PC-9 (cell line): ENCODE data around the gene GET3.

Experiments used
- EZH2 ChIP-seq: fragments of 200-600 bp; sonication (generic); IDR thresholded peaks from 2 replicates; pipeline ENCODE4 v1.8.0; 2017; ENCODE audit warnings: antibody characterized with exemption, low read depth
- TF ChIP-seq, protein P1 (sequence below): fragments of 200-600 bp; sonication (generic); conservative IDR thresholded peaks from 2 replicates; pipeline ENCODE4 v1.6.1; 2017; ENCODE audit warnings: mixed run types, antibody characterized with exemption, mild to moderate bottlenecking, moderate library complexity

DNA sequence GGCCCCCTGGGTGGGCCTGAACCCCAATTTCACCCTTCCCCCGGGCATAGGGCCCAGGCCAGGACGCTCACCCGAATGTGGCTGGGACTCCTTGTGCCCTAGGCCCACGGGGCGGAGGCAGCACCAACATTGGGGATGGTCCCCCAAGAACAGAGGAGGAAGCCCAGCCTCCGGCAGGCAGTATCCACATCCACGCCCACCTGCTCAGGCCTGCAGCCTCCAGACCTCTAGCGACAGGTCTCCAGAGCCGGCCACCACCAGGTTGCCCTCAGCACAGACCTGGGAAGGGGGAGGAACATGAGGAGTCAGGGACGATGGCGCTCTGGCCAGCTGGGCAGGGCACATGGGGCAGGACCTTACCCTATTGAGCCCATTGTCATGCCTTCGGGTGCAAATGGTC lies 48.3 kb upstream of the GET3 start:
- no peak for TF ChIP-seq EZH2
- TF ChIP-seq, protein P1, sequence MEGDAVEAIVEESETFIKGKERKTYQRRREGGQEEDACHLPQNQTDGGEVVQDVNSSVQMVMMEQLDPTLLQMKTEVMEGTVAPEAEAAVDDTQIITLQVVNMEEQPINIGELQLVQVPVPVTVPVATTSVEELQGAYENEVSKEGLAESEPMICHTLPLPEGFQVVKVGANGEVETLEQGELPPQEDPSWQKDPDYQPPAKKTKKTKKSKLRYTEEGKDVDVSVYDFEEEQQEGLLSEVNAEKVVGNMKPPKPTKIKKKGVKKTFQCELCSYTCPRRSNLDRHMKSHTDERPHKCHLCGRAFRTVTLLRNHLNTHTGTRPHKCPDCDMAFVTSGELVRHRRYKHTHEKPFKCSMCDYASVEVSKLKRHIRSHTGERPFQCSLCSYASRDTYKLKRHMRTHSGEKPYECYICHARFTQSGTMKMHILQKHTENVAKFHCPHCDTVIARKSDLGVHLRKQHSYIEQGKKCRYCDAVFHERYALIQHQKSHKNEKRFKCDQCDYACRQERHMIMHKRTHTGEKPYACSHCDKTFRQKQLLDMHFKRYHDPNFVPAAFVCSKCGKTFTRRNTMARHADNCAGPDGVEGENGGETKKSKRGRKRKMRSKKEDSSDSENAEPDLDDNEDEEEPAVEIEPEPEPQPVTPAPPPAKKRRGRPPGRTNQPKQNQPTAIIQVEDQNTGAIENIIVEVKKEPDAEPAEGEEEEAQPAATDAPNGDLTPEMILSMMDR, result no peak
